ENCODE results near the gene TCIRG1.
"Not testable (repeated sequence)": the region's sequence is repeated elsewhere in the genome, so short reads cannot be mapped to it uniquely, and the experiment has no call there.

TCIRG1 gene, protein sequence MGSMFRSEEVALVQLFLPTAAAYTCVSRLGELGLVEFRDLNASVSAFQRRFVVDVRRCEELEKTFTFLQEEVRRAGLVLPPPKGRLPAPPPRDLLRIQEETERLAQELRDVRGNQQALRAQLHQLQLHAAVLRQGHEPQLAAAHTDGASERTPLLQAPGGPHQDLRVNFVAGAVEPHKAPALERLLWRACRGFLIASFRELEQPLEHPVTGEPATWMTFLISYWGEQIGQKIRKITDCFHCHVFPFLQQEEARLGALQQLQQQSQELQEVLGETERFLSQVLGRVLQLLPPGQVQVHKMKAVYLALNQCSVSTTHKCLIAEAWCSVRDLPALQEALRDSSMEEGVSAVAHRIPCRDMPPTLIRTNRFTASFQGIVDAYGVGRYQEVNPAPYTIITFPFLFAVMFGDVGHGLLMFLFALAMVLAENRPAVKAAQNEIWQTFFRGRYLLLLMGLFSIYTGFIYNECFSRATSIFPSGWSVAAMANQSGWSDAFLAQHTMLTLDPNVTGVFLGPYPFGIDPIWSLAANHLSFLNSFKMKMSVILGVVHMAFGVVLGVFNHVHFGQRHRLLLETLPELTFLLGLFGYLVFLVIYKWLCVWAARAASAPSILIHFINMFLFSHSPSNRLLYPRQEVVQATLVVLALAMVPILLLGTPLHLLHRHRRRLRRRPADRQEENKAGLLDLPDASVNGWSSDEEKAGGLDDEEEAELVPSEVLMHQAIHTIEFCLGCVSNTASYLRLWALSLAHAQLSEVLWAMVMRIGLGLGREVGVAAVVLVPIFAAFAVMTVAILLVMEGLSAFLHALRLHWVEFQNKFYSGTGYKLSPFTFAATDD

DNA sequence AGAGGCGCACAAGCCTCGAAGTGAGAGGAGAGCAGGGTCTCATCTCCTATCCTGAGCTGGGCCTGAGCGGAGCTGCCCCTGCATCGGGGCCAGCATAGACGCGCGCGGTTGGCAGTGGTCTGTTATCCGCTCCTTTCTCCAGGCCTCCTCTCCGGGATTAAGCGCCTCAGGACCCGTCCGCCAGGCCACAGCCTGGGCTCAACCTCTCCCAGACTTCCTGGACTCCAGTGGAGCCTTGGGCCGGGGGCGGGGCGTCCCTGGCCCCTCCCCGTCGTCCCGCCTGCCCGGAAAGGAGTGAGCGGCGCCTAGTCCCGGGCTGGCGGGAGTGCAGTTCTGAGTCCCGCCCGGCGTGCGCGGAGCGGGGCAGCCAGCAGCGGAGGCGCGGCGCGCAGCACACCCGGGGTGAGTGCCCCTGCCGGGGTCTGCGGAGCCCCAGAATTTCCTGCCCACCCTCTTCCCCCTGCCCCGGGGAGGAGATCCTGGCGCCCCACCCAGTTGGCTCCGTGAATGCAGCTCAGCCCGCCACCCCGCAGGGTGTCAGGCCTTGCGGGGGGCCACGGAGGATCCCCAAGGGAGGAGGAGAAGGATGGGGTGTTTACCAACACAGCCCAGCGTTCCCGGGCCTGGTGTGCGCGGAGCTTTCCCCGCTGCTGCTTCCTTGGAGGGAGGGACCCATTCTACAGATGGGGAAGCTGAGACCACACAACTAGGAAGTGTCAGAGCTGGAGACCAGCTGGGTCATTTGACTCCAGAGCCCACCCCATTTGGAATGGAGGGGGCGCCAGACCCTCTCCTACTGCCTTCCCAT lies at the start of gene TCIRG1:
Gene TCIRG1, plus strand, starts transcription at position 308 of the 808 bp plus-strand sequence. CDS start 2,247 bp downstream, outside the sequence.
- DNase-seq = no peak

DNA sequence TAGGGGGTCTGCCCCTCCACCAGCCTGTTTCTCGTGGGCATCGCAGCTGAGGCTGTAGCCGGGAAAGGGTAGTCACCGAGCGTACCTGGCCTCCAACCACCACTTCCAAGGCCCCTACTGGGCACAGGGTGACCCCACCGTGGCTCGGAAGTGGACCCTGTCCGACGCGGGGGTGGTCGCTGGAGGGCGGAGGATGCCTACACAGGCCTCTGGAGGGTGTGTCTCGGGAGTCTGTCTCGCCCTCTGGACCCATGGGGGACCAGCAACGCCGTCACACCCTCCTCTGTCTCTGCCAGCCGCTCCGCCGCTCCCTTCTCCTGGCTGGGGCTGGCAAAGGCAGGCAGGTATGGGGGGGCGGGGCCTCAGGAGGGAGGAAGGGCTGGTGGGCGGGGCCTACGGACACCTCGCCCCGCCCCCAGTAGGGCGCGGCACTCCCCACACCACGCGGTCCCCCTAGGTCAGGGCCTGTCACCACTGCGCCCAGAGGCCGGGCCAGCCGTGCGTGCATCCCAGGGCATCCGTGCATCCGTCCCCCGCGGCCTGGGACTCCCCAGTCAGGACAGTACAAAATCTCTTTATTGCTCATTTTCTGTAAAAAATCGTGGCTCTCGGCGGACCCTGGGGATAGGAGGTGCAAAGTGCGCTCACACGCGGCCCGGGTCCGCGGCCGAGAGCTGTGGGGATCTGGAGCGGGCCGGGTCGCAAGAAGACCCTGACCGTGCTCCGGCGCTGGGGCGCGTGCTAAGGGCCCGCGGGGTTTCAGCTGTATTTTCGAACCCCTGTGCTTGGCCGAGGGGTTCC lies 48.1 kb upstream of the TCIRG1 start:
- not testable (repeated sequence) for DNase-seq

DNA sequence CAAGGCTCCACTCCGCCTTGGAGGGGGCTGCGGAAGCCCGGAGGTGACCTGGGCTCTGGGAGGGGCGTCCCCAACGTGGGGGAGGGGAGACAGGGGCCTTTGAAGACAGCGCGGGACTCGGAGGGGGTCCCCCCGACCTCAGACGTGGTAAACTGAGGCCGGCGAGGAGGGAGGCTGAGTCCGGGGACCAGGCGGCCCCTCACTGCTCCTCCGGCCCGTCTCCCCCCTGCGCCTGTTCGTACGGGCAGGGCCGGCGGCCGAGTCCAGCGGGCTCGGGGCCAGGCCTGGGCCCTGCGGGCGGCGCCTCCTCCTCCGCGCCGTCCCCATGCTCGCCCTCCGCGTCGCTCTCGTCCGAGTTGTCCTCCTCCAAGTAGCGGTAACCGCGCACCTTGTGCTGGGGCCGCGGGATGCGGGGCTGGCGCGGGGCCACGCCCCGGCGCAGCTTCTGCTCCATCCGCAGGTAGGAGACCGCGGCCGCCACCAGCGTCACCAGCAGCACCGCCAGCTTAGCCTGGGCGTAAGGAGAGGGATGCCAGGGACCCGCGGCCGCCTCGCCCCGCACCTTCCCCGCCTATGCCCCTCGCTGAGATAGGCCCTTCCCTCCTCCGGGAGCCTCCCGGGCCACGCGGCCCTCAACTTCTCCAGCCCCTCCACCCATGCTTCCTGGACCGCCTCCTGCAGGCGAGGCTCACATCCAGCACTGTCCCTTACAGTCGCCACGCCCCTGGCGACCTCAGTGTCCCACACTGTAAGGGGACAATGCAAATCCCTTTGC lies 47.3 kb upstream of the TCIRG1 start:
- DNase-seq = not testable (repeated sequence)

DNA sequence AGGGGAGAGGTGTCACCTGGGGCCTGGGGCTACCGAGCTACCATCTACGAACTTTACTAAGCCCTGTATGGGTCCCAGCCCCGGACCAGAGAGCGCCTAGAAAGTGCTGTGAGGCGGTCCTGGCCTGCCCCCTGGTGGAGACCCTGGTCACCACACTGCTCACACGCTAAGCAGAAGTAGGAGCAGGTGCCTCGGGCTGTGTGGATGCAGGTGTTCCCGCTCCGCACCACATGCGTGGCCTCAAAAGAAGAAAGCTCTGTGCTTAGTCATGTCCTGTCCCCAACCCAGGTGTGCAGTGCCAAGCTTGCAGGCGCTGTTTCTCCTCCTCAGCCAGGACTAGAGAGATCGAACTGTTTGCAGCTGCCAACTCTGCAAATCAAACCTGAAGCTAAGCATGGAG lies 45.0 kb upstream of the TCIRG1 start:
- DNase-seq = not testable (repeated sequence)

DNA sequence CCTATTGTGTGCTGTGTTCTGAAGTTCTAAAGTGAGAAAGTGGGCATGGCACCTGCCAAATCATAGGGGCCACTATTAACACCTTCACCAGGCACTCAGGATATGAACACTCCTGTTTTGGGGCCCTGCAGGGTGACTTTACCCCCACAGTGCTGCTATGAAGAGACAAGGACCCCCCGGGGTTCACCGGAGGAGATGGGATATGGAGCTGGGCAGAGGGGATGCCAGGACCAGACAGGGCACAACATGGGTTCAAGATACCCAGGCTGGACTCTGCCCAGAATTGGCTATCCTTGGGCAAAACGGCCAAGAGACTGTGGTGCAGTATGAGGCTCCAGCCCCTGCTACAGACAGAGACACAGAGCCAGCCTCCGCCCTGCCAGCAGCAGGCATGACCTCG lies 44.4 kb upstream of the TCIRG1 start:
- not testable (repeated sequence) for DNase-seq

DNA sequence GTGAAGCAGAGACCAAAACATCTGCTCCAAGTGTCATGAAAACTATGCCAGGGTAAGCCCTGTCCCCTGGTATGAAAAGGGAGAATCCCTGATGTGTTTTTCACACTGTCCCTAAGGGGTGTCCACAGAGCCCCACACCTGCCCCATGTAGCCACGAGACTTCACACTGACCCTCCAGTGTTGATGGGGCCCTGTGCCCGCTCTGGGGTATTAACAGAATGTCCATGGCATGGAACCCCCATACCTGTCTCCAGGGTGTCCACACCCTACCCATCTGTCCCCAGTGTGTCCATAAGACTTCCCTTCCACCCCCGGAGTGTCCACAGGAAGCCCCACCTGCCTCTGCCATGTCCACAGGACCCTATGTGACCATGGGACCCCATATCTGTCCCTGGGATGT lies 43.7 kb upstream of the TCIRG1 start:
- DNase-seq = not testable (repeated sequence)

DNA sequence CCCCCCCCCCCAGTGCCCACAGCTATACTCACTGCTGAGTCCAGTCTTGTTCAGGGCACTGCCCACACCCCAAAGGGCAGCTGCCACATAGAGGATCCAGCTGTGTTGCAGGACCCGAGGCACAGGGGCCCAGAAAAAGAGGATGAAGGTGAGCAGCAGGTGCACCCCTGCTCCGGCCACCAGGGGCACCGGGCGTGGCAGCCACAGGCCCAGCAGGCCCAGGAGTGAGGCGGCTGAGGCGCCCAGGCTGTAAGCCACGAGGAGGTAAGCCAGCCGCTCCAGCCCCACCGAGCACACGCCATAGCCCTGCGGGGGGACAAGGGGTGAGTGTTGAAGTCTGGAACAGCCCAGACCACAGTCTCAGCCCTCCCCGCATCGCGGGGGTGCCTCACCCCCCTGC lies 43.2 kb upstream of the TCIRG1 start:
- DNase-seq = not testable (repeated sequence)

DNA sequence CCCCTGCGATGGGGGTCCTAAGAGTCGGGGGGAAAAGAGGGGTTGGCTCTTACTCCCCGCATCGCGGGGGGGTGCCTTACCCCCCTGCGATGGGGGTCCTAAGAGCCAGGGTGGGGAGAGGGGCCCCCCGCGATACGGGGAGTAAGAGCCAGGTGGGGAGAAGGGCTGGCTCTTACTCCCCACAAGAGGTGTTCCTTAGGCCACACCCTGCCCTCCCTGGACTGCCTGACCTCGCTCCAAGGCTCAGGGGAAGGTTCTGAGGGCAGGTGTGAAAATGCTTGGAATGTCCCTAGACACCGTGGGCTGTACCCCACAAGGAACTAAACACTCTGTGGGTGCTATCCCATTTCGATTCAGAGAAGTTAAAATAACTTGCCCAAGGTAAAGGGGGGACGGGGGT lies 42.8 kb upstream of the TCIRG1 start:
- no peak for DNase-seq

DNA sequence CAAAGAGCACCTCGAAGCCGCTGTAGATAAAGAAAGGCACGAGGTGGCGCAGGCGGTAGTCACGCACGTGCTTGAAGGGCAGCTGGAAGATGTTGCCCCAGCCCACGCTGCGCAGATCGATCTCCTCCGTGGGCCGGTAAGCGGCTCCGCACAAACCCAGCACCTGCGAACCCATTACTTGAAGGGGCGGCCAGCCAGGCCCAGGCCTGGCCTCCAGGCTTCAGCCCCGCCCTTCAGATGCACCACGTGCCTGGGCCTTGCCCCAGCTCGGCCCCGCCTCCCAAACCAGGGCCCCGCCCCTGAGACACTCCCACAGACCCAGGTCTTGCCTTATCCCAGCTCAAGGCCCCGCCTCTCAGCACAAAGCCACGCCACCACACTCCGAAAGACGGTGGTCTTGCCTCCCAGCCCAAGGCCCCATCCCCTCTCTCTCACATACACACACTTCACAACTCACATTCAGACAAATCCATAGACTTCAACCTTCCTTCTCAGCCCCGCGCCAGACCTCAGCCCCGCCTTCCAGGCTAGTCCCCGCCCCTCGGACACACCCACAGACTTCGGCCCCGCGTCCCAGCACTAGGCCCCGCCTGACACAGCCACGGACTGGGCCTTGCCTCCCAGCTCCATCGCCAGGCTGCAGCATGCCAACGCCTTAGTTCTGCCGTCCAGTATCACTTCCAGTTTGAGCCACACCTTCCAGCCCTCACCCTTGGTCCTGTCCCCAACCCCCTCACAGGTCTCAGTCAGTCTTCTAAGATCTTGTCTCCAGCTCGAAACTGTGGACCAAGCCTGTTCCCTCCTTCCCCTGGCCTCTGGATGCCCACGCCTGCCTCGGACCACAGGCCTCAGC lies 42.0 kb upstream of the TCIRG1 start:
- DNase-seq = no peak

DNA sequence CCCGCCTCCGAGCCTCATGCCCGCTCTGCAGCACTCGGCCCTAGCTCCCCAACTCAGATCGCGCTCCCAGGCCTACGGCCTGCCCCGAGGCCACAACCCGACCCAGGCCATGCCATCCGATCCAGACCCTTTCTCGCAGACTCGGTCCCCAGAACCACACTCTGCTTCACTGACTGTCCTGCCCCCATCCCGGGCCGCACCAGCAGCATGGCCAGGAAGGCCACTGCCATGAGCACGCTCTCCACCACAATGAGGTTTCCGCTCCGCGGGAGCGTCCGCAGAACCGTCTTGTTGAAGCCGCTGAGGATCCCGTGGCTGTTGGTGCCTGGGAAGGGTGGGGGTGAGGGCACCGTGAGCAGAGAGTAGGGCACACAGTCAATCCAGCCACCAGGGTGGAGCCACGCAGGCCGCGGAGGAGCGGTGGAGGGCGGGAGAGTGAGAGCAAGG lies 41.3 kb upstream of the TCIRG1 start:
- DNase-seq = no peak

DNA sequence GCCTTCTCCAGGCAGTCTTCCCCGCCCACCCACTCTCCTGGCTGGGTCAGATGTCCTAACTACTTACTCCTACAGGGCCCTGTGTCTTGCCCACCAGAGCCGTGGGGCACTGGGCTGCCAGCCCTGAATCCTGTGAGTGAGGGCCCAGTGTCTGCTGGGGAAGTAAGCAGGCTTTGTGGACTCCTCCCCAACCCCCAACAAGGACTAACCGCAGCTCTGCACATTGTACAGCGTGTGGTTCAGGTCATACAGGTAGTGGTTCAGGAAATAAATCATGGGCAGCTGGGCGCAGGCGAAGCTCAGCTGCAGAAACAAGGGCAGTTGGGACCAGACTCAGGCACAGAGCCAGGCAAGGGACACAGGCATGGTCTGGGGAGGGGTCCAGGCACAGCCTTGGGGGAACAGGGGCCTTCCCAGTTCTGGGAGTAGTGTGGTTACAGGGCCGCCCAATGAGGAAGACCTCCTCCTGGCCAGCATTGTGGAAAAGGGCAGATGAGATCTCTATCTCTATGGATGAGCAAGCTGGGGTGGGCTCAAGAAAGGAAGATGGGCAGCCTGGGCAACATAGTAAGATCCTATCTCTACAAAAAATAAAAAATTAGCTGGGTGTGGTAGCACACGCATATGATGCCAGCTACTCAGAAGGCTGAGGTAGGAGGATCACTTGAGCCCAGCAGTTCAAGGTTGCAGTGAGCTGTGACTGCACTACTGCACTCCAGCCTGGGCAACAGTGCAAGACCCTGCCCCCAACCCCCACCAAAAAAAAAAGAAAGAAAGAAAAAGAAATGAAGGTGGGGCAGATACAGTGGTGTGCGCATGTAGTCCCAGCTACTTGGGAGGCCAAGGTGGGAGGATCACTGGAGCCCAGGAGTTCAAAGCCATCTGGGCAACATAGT lies 40.4 kb upstream of the TCIRG1 start:
- DNase-seq = no peak

DNA sequence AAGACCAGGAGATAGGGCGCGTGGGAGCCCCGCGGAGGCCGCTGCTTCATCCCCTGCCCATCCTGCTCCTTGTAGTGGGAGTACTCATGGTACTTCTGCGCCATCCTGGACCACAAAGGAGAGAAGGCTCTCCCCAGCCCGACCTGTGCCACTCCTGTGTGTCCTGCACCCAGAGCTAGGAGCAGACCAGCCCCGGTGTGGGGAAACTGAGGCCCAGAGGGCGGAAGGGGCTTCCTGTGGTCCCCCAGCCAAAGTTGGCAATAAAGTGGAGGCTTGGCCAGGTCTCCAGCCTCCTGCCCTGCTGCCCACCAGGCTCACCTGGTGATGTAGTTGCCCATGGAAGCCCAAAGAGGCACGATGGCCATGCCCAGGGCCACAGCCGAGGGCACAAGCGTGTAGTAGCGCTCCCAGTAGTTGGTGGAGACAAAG lies 39.6 kb upstream of the TCIRG1 start:
- no peak for DNase-seq

DNA sequence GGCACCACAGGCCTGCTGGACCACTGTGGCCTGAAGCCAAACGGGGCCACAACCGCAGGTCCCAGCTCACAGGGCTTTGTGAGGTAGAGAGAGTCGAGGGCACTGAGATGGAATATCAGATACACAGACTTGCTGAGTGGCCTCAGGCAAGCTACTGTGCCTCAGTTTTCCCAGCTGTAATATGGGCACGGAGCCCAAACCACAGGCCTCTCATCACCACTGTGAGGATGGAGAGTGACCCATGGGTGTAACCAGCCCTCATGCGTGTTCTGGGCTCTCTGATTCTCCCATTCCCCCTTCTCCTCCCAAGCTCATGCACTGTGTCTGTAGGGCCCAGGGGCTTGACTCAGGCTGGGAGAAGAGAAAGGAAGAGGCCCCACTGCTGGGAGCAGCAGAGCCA lies 39.1 kb upstream of the TCIRG1 start:
- no peak for DNase-seq

DNA sequence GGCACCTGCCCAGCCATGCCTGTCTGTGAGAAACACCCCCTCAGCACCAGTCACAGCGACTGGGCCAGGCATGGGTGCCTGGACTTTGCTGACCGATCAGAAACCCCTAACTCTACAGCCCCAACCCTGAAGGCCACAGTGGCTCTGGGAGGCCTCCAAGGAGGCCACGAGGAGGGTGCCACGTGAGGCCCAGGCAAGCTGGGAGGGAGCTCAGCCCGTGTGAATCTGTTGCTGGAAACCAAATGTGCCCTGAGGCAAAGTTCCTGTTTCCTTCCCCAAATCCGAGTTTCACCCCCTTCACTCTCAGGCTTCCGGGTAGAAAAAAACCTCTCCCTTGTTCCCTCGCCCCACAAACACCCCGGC lies 36.3 kb upstream of the TCIRG1 start:
- no peak for DNase-seq

DNA sequence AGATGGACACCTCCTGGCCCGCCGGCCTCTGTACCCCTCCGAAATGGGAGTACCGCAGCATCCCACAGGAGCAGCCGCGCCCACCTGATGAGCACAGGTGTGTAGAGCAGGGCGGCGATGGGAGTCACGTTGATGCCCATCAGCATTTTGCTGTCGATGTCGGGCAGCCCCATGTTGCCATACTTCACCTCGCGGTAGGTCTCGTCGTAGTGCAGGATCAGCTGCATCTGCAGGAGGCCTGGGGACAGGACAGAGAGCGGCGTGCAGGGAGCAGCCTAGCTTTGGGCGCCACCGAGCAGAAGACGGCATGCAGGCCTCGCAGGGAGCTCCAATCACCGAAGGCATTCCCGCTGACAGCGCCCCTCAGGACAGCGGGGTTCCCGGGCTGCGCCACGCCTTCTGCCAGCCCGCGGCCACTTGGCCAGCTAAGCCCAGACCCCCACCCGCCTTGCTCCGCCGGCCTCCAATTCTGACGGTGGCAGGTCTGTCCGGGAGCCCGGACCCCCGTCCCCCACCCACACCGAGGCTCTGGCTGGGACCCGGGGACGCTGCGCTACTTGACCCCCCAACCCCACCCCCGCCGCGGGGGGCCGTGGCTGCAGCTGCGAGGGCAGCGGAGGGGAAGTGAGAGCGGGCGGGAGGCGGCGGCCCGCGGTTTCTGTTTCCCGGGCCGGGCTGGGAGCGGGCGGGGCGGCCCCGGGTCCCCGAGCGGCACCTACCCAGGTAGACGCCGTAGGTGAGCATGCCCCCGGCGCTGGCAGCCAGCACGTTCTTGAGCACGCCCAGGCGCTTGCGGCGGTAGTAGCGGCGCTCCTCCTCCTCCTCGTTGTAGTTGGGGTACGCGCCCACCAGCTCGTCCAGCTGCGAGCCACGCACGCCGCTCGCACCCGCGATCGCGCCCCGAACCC lies 35.6 kb upstream of the TCIRG1 start:
- DNase-seq = no peak

DNA sequence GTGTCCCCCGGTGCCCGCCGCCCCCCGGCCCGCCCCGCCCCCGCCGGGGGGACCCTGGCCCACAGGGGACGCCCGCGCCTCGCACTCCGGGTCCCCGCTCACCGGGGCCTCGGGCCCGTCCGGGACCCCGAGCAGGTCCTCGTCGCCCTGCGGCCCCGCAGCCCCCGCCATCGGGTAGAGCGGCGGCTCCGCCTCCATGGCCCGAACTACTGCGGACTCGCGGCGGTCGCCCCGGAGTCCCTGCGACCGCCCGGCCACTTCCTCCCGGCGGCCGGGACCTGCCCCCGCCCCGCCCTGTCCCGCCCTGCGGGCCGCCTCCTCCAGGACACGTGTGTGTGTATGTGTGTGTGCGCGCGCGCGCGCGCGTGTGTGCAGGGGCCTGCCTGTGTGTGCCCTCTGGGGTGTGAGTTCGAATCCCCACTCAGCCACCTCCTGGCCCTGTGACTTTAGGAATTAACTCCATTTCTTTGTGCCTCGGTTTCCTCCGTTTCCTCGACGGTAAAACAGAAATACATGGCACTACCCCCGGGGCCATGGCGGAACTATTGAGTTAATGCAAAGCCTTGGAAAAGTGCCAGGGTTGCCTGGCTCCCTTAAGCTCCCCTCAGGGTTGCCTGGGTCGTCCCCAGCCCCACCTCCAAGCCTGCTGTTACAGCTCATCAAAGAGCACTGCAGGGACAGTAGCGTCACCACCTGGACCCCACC lies 34.8 kb upstream of the TCIRG1 start, which contains the start of gene UNC93B1:
Gene UNC93B1, minus strand, starts transcription at position 252 of the 705 bp plus-strand sequence. Its CDS starts 54 bp downstream, at position 198.
- no peak for DNase-seq
